ENCODE results near the gene AGO4. TPM values are rescaled to one million over a fixed set of nuclear protein-coding genes. Genes with fewer than 3 reads are reported as not detected.

Gene AGO4
- total RNA-seq, 1 experiment from 2014 or later = 6.1 TPM

- CTCF ChIA-PET = no interaction called here
- no peak for TF ChIP-seq EZH2 (IDR thresholded peaks at IDR 0.05)
- no peak for TF ChIP-seq EGR1 (IDR thresholded peaks at IDR 0.05; ENCODE audit: low read depth)
- TF ChIP-seq EZH2phosphoT487 (IDR thresholded peaks at IDR 0.05; ENCODE audit: borderline replicate concordance) = no peak
- no peak for TF ChIP-seq SIN3A (IDR thresholded peaks at IDR 0.05; ENCODE audit: low read depth)
- TF ChIP-seq ATF3 (IDR thresholded peaks at IDR 0.05) = no peak
- TF ChIP-seq YY1 (IDR thresholded peaks at IDR 0.05; ENCODE audit: extremely low read depth, insufficient replicate concordance, low read depth, low read length) = no peak
- TF ChIP-seq TCF7L2 (IDR thresholded peaks at IDR 0.05; ENCODE audit: borderline replicate concordance, extremely low read depth, insufficient read depth, insufficient read length) = no peak
- TF ChIP-seq CTCF (IDR thresholded peaks at IDR 0.05 in 2 of 3, conservative IDR thresholded peaks at IDR 0.05 in 1 of 3; ENCODE audit: borderline replicate concordance in 1 of 3, insufficient read depth in 1 of 3, low read depth in 2 of 3, low read length in 2 of 3) = no peak
- TF ChIP-seq POLR2AphosphoS5 (IDR thresholded peaks at IDR 0.05; ENCODE audit: low read depth, low read length) = no peak
- no peak for TF ChIP-seq RAD21 (IDR thresholded peaks at IDR 0.05; ENCODE audit: low read depth)
- no peak for TF ChIP-seq MAX (IDR thresholded peaks at IDR 0.05)
- no peak for TF ChIP-seq ZFX (IDR thresholded peaks at IDR 0.05)
- no peak for TF ChIP-seq SRF (IDR thresholded peaks at IDR 0.05; ENCODE audit: low read depth)
- H4K20me1 ChIP-seq (ENCODE audit: insufficient read depth) = no peaks in the 10 kb centered on the region
- no peaks in the 10 kb centered on the region for H3K9me2 ChIP-seq (ENCODE audit: insufficient read depth)
- no peak overlapping the region for H3K4me2 ChIP-seq (ENCODE audit: low read length)
- H3K9ac ChIP-seq (ENCODE audit: low read length) = no peak overlapping the region
- H3K36me3 ChIP-seq (ENCODE audit: control insufficient read depth in 1 of 2, insufficient read depth in 2 of 2, low read length in 2 of 2) = 0 out of 4 replicates have a peak, but pooled peaks cover 0 to 3% of the 10 kb centered on the region in 2 experiments
- no peaks in the 10 kb centered on the region for H3K9me3 ChIP-seq (ENCODE audit: control insufficient read depth in 1 of 2, insufficient read depth in 1 of 2, low read depth in 1 of 2, low read length in 2 of 2)
- DNase-seq (ENCODE audit: low read depth, low spot score) (no peak), ATAC-seq (no peak)
- H2AFZ ChIP-seq (ENCODE audit: low read depth, low read length, poor library complexity, severe bottlenecking) = no peak overlapping the region
- no peak overlapping the region for H3K4me3 ChIP-seq (replicated peaks in 1 of 2; ENCODE audit: low read depth in 1 of 2, low read length in 2 of 2)
- intact Hi-C loops (cut with micrococcal nuclease) = no loop called here
- H3K4me1 ChIP-seq (ENCODE audit: control insufficient read depth in 1 of 2, insufficient read depth in 2 of 2, low read length in 2 of 2) = no peaks in the 10 kb centered on the region
- RAD21 ChIA-PET (ENCODE audit: low non-redundant PET in 1 of 2, low total read pairs in 2 of 2, uncharacterized antibody in 2 of 2, unreplicated experiment in 2 of 2) = no interaction called here
- H3K27ac ChIP-seq (ENCODE audit: low read depth, low read length) = no peak overlapping the region
- no peaks in the 10 kb centered on the region for H3K79me2 ChIP-seq (ENCODE audit: insufficient read depth, low read length)
- BruUV-seq (replicated peaks) = no TSS peak
- no peaks in the 10 kb centered on the region for H3K27me3 ChIP-seq (ENCODE audit: insufficient read depth, low read length)
- POLR2A ChIA-PET = no interaction called here
These were observed 24.6 kb downstream of the AGO4 start for GRCh38 chr1:35832276-35832905.
